Dermis microvascular lymphatic vessel endothelial cell (primary cell): ENCODE data around the gene HTT-AS. TPM values are rescaled to one million over a fixed set of nuclear protein-coding genes. Genes with fewer than 3 reads are reported as not detected.
"Not testable (repeated sequence)": the region's sequence is repeated elsewhere in the genome, so short reads cannot be mapped to it uniquely, and the experiment has no call there.

ENCODE experiments used
- DNase-seq, 2 donors: peaks; one replicate each; pipeline versions ENCODE4 v3.0.0 to v3.0.0-alpha.2; 2010; ENCODE audit warnings: low read depth in 2 of 2
- total RNA-seq: library from RNA; depleted of rRNA; stranded (reverse); fragments of >200 nt; gene quantifications from 2 replicates; pipeline ENCODE4 v1.2.1, GENCODE V29; 2014

HTT-AS gene
- total RNA-seq, 1 donor from 2014 or later: not detected

DNA sequence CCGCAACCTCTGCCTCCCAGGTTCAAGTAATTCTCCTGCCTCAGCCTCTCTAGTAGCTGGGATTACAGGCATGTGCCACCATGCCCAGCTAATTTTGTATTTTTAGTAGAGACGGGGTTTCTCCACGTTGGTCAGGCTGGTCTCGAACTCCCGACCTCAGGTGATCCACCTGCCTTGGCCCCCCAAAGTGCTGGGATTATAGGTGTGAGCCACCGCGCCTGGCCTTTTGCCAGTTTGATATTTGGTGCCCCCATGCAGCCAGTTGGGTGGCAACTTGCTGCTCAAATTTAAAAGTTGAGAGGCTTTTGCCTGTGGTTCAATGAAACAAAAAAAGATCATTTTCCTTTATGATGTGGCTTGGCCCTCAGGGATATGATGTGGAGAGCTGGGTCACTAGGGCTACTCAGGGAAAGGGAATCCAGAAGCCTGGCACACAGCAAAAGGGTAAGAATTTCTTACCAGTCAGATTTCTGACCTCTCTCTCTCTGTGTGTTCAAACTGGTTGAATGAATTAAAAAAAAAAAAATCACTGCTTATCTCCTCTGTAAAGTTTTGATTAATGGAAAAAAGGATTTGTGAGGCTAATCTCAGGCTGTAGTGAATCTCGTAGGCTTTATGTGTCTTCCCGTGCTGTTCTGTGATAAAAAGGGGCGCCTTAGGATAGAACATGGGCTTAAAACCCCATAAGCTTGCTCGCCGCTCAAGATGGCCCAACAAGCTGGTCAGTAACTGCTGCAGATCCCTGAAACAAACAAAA is 23.0 kb downstream of the HTT-AS start:
- not testable (repeated sequence) for DNase-seq

DNA sequence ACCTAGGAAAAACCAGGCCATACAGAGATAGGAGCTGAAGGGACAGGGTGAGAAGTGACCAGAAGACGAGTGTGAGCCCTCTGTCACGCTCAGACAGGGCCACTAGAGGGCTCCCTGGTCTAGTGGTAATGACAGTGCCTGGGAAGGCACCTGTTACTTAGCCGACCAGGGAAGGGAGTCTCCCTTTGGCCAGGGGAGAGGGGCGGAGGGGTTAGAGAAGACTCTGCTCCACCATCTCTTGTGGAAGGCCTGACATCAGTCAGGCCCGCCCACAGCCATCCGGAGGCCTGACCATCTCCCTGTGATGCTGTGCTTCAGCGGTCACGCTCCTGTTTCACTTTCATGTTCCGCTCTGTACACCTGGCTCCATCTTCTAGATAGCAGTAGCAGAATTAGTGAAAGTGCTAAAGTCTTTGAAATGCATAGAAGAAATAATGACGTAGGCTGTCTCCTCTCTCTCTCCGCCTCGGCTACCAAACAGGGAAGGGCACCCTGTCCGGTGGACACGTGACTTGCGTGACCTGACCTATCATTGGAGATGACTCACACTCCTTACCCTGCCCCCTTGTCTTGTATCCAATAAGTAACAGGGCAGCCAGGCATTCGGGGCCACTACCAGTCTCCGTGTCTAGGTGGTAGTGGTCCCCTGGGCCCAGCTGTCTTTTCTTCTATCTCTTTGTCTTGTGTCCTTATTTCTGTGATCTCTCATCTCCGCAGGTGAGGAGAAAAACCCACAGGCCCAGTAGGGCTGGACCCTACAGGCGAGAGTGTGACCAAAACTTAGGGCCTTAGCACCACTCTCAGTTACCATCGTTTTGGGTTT is 26.7 kb downstream of the HTT-AS start:
- peak; percentile 27 to 63 for DNase-seq

DNA sequence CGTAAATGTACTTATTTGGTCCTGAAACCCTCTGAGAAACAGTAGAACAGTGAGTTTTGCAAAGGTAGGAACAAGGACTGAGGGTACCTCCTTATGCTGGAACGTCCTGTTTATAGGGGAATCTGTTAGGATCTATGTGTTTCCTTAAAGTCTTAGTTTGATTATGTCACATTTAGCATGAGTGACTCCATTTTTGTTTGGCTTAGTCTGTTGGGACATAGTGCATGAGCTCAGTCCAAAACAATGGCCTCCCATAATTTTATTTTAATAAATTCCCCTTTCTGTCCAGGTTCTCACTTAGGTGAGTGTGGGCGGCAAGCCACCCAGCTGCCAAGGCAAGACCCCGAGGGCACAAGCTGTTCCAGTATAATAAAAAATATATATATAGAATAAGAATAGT is 27.7 kb downstream of the HTT-AS start:
- DNase-seq: no peak

DNA sequence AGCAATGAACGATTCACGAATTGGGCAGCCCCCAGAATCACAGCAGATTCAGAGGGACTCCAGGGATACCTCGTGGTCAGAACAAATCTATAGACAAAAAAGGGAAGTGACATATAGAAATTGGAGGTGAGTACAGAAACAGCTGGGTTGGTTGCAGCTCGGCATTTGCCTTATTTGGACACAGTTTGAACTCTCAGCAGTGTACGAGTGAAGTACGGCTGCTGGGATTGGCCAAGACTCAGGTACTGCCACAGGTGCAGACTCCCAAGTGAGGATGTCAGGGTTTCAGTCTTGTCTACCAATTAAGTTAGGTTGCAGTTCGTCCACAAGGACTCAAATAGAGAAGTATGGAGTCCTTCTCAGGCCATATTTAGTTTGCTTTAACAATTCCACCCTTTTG is 28.2 kb downstream of the HTT-AS start:
- DNase-seq: no peak

DNA sequence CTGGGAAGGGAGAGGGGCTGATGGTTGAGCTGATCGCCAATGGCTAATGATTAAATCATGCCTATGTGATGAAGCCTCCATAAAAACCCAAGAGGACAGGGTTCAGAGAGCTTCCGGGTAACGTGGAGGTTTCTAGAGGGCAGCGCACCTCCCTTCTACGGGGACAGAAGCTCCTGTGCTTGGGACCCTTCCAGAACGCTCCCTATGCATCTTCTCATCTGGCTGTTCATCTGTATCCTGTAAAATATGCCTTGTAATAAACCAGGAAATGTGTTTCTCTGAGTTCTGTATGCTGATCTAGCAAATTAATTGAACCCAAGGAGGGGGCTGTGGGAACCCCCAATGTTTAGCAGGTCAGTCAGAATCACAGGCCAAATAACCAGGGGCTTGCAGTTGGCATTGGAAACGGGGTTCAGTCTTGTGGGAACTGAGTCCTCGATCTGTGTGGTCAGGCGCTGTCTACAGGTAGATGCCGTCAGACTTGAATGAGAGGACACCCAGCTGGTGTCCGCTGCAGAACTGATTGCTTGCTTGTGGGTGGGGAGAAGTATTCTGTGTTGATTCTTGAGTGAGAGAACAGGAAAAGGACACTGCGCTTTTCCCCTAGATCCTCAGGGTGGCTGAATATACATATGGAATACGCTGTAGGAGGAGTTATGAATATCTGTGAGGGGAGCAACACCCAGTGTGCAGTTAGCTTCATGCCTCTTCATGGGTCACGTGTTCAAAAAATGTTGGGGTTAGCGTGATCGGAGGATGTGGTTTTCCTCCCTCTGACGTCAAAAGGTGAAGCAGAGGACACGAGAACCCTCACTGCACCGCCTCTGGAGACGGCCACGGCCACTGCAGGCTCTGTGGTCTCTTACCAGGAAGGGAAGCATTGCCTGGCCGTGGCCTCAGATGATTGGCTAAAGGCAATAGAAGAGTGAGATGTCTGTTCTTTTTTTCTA is 29.2 kb downstream of the HTT-AS start:
- DNase-seq: no peak

DNA sequence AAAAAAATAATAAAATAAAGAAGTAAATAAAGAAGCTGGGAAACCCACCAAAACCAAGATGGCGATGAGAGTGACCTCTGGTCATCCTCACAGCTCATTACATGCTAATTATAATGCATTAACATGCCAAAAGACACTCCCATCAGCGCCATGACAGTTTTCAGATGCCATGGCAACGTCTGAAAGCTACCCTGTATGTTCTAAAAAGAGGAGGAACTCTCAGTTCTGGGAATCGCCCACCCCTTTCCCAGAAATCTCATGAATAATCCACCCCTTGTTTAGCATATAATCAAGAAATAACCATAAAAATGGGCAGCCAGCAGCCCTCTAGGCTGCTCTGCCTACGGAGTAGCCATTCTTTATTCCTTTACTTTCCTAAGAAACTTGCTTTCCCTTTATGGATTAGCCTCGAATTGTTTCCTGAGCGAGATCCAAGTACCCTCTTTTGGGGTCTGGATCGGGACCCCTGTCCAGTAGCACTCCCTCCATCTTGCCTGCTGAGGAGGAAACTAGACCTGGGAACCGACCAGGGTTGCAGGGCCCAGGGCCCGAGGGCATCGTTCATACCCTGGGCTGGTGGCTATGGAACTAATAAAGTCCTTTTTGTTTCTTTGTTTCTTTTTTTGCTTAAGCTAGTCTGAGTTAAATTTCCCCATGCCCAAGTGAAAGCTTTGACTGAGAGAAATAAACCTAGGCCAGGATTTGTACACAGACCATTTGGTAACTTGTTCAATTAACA is 30.9 kb downstream of the HTT-AS start:
- no peak for DNase-seq

DNA sequence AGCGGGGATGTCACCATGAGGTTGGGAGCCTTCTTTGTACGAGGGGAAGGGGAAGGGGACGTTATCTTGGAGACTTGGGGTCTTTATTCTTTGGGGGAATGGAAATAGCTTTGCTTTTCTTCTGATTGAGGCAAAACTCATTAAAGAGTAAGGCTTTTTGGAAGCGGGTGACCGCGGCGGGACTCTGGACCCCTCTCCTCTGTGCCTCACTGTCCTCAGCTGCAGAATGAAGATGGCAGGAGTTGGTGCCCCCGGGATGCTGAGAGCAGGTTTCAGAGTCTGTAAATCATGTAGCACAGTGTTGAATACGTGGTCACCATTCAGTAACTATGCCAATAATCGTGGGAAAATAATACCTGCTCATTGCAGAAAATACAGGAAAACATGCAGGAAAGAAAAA is 32.1 kb downstream of the HTT-AS start:
- no peak for DNase-seq

DNA sequence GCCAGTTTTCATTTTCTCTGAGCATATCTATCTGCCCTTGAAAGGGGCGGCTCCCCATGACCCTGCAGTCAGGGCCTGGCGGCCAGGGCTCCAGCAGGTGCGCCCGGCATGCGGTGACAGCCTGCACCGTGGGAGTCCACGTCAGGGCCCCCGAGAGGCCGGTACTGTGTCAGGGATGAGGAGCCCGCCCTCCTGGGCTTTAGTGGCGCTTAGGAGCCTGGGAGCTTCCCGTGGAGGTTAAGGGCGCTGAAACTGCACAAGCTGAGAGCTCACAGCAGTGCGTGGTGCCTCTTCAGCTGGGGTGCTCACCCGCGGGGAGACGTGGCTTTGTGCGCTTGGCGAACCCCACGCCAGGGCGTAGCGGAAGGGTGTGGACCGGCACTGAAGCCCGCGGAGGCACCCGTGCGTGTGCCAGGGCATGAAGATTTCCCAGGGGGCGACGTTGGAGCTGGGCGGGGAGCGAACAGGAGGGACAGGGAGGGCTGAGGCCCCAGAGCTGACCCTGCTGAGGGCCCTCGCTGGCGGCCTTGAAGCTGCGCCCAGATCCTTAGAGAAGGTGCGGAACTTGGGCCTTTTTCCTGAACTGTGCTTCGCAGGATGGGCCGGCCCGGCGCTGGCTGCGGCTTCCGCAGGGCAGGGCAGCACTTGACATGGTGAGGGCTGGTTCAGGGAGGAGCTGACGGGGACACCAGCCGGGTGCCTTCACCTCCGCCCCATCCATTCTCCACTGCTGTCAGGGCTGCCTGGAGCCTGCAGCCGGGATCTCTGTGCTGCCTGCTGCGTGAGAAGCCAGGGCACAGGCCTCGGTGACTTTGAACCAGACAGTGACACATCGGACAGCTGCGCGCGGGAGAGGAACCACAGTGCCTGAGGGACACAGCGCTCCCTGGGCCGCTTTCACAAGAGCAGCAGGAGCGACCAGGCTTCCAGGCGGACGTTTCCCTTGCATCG is 32.9 kb downstream of the HTT-AS start:
- peak; percentile 27 to 49 for DNase-seq

DNA sequence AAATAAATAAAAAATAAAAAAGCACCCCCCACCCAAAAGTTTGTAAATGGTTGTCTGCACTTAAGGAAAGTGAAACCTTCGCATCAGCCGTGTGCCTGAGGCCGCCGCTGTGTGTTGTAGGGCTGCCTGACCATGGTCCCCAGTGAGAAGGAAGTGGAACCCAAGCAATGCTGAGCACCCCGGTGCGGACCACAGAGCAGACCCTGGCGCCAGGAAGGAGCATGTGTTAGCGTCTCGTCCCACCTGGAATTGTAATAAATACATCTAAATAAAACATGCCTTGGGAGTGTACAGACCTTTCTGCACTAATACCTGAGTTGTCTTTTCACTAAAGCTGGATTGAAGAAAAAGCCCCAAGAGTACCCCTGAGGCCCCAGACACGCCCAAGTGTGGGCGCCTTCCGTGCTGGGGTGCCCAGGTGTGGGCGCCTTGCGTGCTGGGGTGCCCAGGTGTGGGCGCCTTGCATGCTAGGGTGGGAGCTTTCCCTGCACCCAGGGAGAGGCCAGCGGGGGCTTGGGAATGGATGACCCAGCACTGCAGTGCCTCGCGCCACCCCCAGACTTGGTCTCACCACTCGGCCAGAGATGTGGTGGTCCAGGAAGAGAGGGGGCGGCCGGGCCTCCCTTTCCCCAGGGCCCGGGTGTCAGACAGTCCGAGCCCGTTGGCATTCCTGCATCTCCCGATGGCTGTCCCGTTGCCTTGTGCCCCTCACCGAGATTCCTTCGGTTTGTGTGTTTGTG is 33.7 kb downstream of the HTT-AS start:
- no peak for DNase-seq

DNA sequence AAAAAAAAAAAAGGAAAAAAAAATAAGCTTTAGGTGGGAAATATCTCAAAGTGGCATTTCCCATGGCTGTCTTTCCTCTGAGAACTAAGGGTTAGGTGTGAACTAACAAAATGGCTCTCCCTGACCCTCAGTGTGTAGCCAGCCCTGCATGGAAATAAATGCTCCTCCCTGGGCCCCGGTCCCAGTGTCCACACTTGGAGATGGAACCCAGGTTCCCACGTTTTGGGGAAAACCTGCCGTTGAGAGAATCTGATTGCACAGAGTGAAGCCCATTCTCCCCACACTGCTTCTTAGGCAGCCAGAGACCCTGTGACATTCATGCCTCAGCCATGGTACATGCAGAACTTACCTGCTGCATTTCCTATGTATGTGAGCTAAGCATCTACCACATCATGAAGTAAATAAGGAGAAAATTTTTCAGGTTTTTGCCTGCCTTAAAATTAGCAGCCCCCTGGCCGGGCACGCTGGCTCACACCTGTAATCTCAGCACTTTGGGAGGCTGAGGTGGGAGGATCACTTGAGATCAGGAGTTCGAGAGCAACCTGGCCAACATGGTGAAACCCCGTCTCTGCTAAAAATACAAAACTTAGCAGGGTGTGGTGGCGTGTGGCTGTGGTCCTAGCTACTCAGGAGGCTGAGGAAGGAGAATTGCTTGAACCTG is 34.5 kb downstream of the HTT-AS start:
- no peak for DNase-seq

DNA sequence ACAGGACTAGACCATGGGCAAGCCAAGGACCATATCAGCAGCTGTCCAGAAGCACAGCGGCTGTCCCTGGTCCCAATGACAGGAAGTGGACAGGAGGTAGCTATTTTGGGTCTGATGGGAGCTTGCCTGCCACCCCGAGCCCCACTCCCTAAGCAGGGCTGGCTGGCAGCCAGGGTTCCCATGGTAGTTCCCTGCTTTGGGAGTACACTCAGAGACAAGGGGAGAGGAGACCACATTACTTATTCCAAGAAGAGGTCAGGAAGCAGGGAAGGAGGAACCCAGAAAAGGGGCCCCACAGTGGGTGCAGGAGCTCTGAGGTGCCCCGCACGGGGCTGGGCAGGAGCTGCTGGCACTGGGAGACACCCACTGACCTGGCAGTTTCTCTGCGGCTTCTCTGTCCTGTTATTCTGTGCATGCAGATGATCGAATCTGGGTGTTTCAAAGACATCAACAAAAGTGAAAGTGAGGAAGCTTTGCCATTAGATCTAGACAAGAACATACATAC is 36.3 kb downstream of the HTT-AS start:
- DNase-seq: no peak

DNA sequence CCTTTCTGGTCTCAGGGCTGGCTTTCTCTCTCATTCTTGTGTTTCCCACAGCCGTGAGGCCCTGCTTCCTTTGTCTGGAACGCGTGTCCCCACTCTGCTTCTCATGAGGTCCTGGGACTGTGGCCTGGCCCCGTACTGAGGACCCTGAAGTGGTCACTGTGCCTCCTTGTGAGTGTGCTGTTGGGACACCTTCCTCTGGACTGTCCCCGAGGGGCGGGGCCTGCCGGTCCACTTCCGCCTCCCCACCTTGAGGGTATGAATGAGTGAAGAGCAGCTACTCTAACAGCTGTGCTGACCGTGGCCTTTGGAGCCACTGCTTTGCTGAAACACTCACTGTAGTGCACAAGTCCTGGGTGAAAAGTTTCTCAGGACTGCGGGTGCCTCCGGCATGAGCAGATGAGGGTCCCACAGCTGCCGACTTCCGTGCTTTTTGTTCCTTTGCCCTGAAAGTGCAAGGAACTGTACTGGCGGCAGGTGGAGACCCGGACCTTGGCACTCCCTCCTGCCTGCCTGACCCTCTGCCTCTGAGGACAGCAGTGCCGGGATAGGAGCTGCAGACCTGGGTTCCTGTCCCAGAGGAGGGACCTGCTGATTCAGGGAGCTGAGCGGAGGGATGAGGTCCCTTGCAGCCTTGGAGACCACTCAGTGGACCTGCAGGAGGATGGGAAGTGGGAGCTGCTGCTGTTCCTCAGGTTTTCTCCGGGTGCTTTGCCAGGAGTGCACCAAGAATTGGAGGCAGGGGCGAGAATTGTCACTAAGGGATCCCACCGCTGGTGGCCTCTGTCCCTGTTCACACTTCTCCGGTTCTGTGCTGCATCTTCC is 38.0 kb downstream of the HTT-AS start:
- DNase-seq: no peak

DNA sequence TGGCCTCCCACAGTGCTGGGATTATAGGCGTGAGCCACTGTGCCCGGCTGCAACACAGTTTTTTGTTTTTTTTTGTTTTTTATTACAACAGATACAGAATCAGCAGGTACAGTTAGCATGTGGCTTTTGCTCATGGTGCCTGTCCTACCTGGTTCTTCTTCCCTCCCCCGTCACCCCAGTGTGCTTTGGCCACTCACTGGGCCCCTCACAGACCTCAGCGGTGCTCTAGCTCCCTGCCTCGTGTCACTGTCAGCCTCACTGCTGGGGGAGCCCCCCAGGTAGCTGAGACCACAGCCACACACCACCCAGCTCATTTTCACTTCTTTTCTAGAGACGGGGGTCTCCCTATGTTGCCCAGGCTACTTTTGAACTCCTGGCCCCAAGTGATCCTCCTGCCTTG is 38.7 kb downstream of the HTT-AS start:
- DNase-seq: no peak

DNA sequence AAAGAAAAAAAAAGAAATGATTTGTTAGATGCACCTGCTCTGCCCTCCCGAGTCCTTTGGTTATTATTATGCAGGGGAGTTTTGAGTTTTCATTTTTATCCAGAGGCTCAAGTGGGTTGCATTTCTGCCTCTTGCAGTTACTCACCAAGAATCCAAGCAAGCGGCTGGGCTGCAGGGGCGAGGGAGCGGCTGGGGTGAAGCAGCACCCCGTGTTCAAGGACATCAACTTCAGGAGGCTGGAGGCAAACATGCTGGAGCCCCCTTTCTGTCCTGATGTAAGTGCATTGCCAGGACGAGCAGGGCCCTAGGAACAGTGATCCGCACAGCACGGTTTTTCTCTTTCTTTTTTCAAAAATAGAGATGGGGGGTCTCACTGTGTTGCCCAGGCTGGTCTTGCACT is 39.1 kb downstream of the HTT-AS start:
- no peak for DNase-seq

DNA sequence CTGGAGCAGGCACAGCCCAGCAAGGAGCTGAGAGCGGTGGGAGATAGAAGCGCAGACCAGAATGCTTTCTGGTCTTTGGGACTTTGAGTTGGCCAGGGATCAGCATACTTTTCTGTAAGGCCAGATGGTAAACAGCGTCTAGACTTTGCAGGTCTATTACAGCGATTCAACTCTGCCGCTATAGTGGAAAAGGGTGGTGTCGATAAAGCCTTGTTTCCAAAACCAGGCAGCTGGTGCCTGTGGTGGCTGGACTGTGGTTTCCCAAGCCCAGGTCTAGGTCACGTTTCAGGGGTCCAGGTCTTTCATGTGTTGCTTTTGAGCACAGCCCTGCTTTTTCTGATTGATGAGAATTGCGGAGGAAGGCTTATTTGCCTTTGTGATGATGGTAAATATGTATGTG is 40.1 kb downstream of the HTT-AS start:
- no peak for DNase-seq

DNA sequence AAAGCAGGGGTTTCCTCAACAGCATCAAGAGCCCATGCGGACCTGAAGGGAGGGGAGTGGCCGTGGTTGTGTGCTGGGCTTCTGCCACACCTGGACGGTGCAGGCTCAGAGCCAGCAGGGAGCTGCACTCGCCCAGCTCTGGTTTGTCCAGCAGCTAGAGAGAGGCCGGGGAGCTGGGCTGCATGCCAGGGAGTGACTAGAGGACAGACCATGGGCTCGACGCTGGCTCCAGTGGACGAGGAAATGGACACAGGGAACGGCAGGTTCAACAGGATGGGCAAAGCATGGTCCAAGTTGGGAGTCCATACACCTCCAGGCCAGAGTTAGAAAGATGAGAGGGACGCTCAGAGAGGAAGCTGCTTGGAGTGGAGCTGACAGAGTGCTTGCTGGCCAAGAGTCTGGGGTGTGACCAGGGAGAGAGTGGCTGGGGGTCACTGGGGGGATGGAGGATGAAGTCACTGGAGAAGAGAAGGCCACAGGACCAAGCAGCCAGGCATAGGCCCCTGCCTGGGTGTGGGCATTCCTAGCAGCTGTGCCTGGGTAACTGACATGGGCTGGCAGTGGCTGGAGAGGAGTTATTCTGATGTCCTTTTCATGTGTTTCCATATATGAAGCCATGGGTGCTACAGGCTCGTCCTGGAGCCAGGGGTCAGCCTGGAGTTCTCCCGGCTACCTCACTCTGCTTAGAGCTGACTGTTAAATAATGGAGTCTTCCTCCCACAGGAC is 42.8 kb downstream of the HTT-AS start:
- DNase-seq: peak in 1 of 2 donors; percentile 10
